Measurements from ENCODE around the gene THRSP.
"Not testable (repeated sequence)": the region's sequence is repeated elsewhere in the genome, so short reads cannot be mapped to it uniquely, and the experiment has no call there.

THRSP gene

GRCh38 chr11:78080818-78081495 is 17.3 kb downstream of the THRSP start:
- no peak overlapping the region for H3K27ac ChIP-seq (ENCODE audit: low read length)
- no peak overlapping the region for H3K4me3 ChIP-seq (ENCODE audit: low read depth in 1 of 2, low read length in 2 of 2)
- H3K9me3 ChIP-seq (ENCODE audit: control insufficient read depth in 1 of 2, low read length in 2 of 2) = no peaks in the 10 kb centered on the region
- no peaks in the 10 kb centered on the region for H3K27me3 ChIP-seq (ENCODE audit: low read depth, low read length)
- no peaks in the 10 kb centered on the region for H3K36me3 ChIP-seq (ENCODE audit: control insufficient read depth in 1 of 2, insufficient read depth in 2 of 2, low read length in 2 of 2)
- peaks cover 8 to 37% of the 10 kb centered on the region in 2 donors for H3K4me1 ChIP-seq (ENCODE audit: control insufficient read depth in 1 of 2, insufficient read depth in 2 of 2, low read length in 2 of 2)

GRCh38 chr11:78081583-78081982 is 17.9 kb downstream of the THRSP start:
- Histone ChIP-seq H3K9me3 (ENCODE audit: control insufficient read depth in 1 of 2, low read length in 2 of 2) (no peaks in the 10 kb centered on the region), H3K27me3 (ENCODE audit: low read depth, low read length) (no peaks in the 10 kb centered on the region), H3K27ac (ENCODE audit: low read length) (no peak overlapping the region), H3K4me3 (ENCODE audit: low read depth in 1 of 2, low read length in 2 of 2) (no peak overlapping the region), H3K36me3 (ENCODE audit: control insufficient read depth in 1 of 2, insufficient read depth in 2 of 2, low read length in 2 of 2) (no peaks in the 10 kb centered on the region), H3K4me1 (ENCODE audit: control insufficient read depth in 1 of 2, insufficient read depth in 2 of 2, low read length in 2 of 2) (peaks cover 8 to 32% of the 10 kb centered on the region in 2 donors)

- H3K27ac ChIP-seq (ENCODE audit: low read length) = no peak overlapping the region
These were observed 18.5 kb downstream of the THRSP start for GRCh38 chr11:78082146-78082545.

GRCh38 chr11:78083021-78083420 is 19.4 kb downstream of the THRSP start:
- no peak overlapping the region for H3K4me3 ChIP-seq (ENCODE audit: low read depth in 1 of 2, low read length in 2 of 2)
- H3K36me3 ChIP-seq (ENCODE audit: control insufficient read depth in 1 of 2, insufficient read depth in 2 of 2, low read length in 2 of 2) = no peaks in the 10 kb centered on the region
- H3K27ac ChIP-seq (ENCODE audit: low read length) = no peak overlapping the region
- H3K9me3 ChIP-seq (ENCODE audit: control insufficient read depth in 1 of 2, low read length in 2 of 2) = no peaks in the 10 kb centered on the region
- H3K4me1 ChIP-seq (ENCODE audit: control insufficient read depth in 1 of 2, insufficient read depth in 2 of 2, low read length in 2 of 2) = peaks cover 7 to 18% of the 10 kb centered on the region in 2 donors
- no peaks in the 10 kb centered on the region for H3K27me3 ChIP-seq (ENCODE audit: low read depth, low read length)

More at GRCh38 chr11:78082146-78082545, 18.5 kb downstream of the THRSP start:
- Histone ChIP-seq H3K9me3 (ENCODE audit: control insufficient read depth in 1 of 2, low read length in 2 of 2) (no peaks in the 10 kb centered on the region), H3K4me3 (ENCODE audit: low read depth in 1 of 2, low read length in 2 of 2) (no peak overlapping the region), H3K36me3 (ENCODE audit: control insufficient read depth in 1 of 2, insufficient read depth in 2 of 2, low read length in 2 of 2) (no peaks in the 10 kb centered on the region), H3K27me3 (ENCODE audit: low read depth, low read length) (no peaks in the 10 kb centered on the region), H3K4me1 (ENCODE audit: control insufficient read depth in 1 of 2, insufficient read depth in 2 of 2, low read length in 2 of 2) (peaks cover 8 to 27% of the 10 kb centered on the region in 2 donors)

- H3K4me1 ChIP-seq (ENCODE audit: control insufficient read depth in 1 of 2, insufficient read depth in 2 of 2, low read length in 2 of 2); H3K36me3 ChIP-seq (ENCODE audit: control insufficient read depth in 1 of 2, insufficient read depth in 2 of 2, low read length in 2 of 2); H3K27me3 ChIP-seq (ENCODE audit: low read depth, low read length); H3K4me3 ChIP-seq (ENCODE audit: low read depth in 1 of 2, low read length in 2 of 2); H3K9me3 ChIP-seq (ENCODE audit: control insufficient read depth in 1 of 2, low read length in 2 of 2); H3K27ac ChIP-seq (ENCODE audit: low read length): not testable (repeated sequence)
These were observed 20.8 kb downstream of the THRSP start for GRCh38 chr11:78084506-78084905.

GRCh38 chr11:78085972-78086371 is 22.3 kb downstream of the THRSP start:
- Histone ChIP-seq H3K4me3 (ENCODE audit: low read depth in 1 of 2, low read length in 2 of 2) (no peak overlapping the region), H3K4me1 (ENCODE audit: control insufficient read depth in 1 of 2, insufficient read depth in 2 of 2, low read length in 2 of 2) (no peaks in the 10 kb centered on the region), H3K36me3 (ENCODE audit: control insufficient read depth in 1 of 2, insufficient read depth in 2 of 2, low read length in 2 of 2) (no peaks in the 10 kb centered on the region), H3K27me3 (ENCODE audit: low read depth, low read length) (no peaks in the 10 kb centered on the region), H3K27ac (ENCODE audit: low read length) (no peak overlapping the region), H3K9me3 (ENCODE audit: control insufficient read depth in 1 of 2, low read length in 2 of 2) (no peaks in the 10 kb centered on the region)

- not testable (repeated sequence) for H3K4me3 ChIP-seq (ENCODE audit: low read depth in 1 of 2, low read length in 2 of 2); H3K27ac ChIP-seq (ENCODE audit: low read length); H3K27me3 ChIP-seq (ENCODE audit: low read depth, low read length); H3K36me3 ChIP-seq (ENCODE audit: control insufficient read depth in 1 of 2, insufficient read depth in 2 of 2, low read length in 2 of 2); H3K4me1 ChIP-seq (ENCODE audit: control insufficient read depth in 1 of 2, insufficient read depth in 2 of 2, low read length in 2 of 2); H3K9me3 ChIP-seq (ENCODE audit: control insufficient read depth in 1 of 2, low read length in 2 of 2)
These were observed 22.9 kb downstream of the THRSP start for GRCh38 chr11:78086521-78087074.

GRCh38 chr11:78094250-78094649 is 30.6 kb downstream of the THRSP start:
- peaks cover 0 to 12% of the 10 kb centered on the region in 2 donors for H3K36me3 ChIP-seq (ENCODE audit: control insufficient read depth in 1 of 2, insufficient read depth in 2 of 2, low read length in 2 of 2)
- no peaks in the 10 kb centered on the region for H3K9me3 ChIP-seq (ENCODE audit: control insufficient read depth in 1 of 2, low read length in 2 of 2)
- H3K4me1 ChIP-seq (ENCODE audit: control insufficient read depth in 1 of 2, insufficient read depth in 2 of 2, low read length in 2 of 2) = no peaks in the 10 kb centered on the region
- no peak overlapping the region for H3K27ac ChIP-seq (ENCODE audit: low read length)
- no peaks in the 10 kb centered on the region for H3K27me3 ChIP-seq (ENCODE audit: low read depth, low read length)
- H3K4me3 ChIP-seq (ENCODE audit: low read depth in 1 of 2, low read length in 2 of 2) = no peak overlapping the region

- no peak overlapping the region for H3K4me3 ChIP-seq (ENCODE audit: low read depth in 1 of 2, low read length in 2 of 2)
- no peaks in the 10 kb centered on the region for H3K4me1 ChIP-seq (ENCODE audit: control insufficient read depth in 1 of 2, insufficient read depth in 2 of 2, low read length in 2 of 2)
- no peaks in the 10 kb centered on the region for H3K9me3 ChIP-seq (ENCODE audit: control insufficient read depth in 1 of 2, low read length in 2 of 2)
These were observed 34.2 kb downstream of the THRSP start for GRCh38 chr11:78097666-78098385.

GRCh38 chr11:78099666-78100065 is 36.0 kb downstream of the THRSP start:
- H3K4me1 ChIP-seq (ENCODE audit: control insufficient read depth in 1 of 2, insufficient read depth in 2 of 2, low read length in 2 of 2) = no peaks in the 10 kb centered on the region
- H3K27me3 ChIP-seq (ENCODE audit: low read depth, low read length) = no peaks in the 10 kb centered on the region
- H3K9me3 ChIP-seq (ENCODE audit: control insufficient read depth in 1 of 2, low read length in 2 of 2) = no peaks in the 10 kb centered on the region
- H3K36me3 ChIP-seq (ENCODE audit: control insufficient read depth in 1 of 2, insufficient read depth in 2 of 2, low read length in 2 of 2) = peaks cover 11 to 16% of the 10 kb centered on the region in 2 donors
- H3K27ac ChIP-seq (ENCODE audit: low read length) = no peak overlapping the region
- H3K4me3 ChIP-seq (ENCODE audit: low read depth in 1 of 2, low read length in 2 of 2) = no peak overlapping the region

More at GRCh38 chr11:78097666-78098385, 34.2 kb downstream of the THRSP start:
- Histone ChIP-seq H3K27ac (ENCODE audit: low read length) (no peak overlapping the region), H3K27me3 (ENCODE audit: low read depth, low read length) (no peaks in the 10 kb centered on the region), H3K36me3 (ENCODE audit: control insufficient read depth in 1 of 2, insufficient read depth in 2 of 2, low read length in 2 of 2) (peaks cover 11 to 21% of the 10 kb centered on the region in 2 donors)

- H3K36me3 ChIP-seq (ENCODE audit: control insufficient read depth in 1 of 2, insufficient read depth in 2 of 2, low read length in 2 of 2) = peaks cover 11 to 14% of the 10 kb centered on the region in 2 donors
- no peak overlapping the region for H3K27ac ChIP-seq (ENCODE audit: low read length)
- no peaks in the 10 kb centered on the region for H3K4me1 ChIP-seq (ENCODE audit: control insufficient read depth in 1 of 2, insufficient read depth in 2 of 2, low read length in 2 of 2)
- H3K27me3 ChIP-seq (ENCODE audit: low read depth, low read length) = no peaks in the 10 kb centered on the region
- H3K9me3 ChIP-seq (ENCODE audit: control insufficient read depth in 1 of 2, low read length in 2 of 2) = no peaks in the 10 kb centered on the region
- no peak overlapping the region for H3K4me3 ChIP-seq (ENCODE audit: low read depth in 1 of 2, low read length in 2 of 2)
These were observed 36.6 kb downstream of the THRSP start for GRCh38 chr11:78100261-78100660.

Measured in muscle layer of duodenum (tissue), 2 donors.